ENCODE measurements around the gene ANK3. TPM values are rescaled to one million over a fixed set of nuclear protein-coding genes. Genes with fewer than 3 reads are reported as not detected.

The ANK3 gene
- total RNA-seq, 1 experiment from 2014 or later, result 32.0 TPM

- Histone ChIP-seq H3K36me3 (ENCODE audit: low read depth) (no peaks in the 10 kb centered on the region), H3F3A (ENCODE audit: insufficient read depth, low read depth) (no peaks in the 10 kb centered on the region), H3K9me3 (ENCODE audit: insufficient read depth, low read depth) (no peaks in the 10 kb centered on the region), H3K9me2 (ENCODE audit: insufficient read depth) (no peaks in the 10 kb centered on the region), H3K4me2 (no peak overlapping the region), H3K27me3 (ENCODE audit: insufficient read depth, low read depth) (no peaks in the 10 kb centered on the region), H2AFZ (no peak overlapping the region), H4K20me1 (ENCODE audit: insufficient read depth) (no peaks in the 10 kb centered on the region), H3K4me3 (no peak overlapping the region), H3K4me1 (replicated peaks; ENCODE audit: insufficient read depth) (no peaks in the 10 kb centered on the region), H3K27ac (no peak overlapping the region), H3K79me2 (ENCODE audit: low read depth) (no peaks in the 10 kb centered on the region)
- DNase-seq, result no peak
- intact Hi-C loops (cut with micrococcal nuclease; ENCODE audit: unreplicated experiment), result no loop called here
- ChIA-PET POLR2A (ENCODE audit: unreplicated experiment) (no interaction called here), CTCF (no interaction called here)
- TF ChIP-seq EZH2 (IDR thresholded peaks at IDR 0.05; ENCODE audit: low read depth) (no peak), CTCF (conservative IDR thresholded peaks at IDR 0.05) (no peak)
- BruUV-seq (replicated peaks), result no TSS peak
Measured at GRCh38 chr10:60266513-60266912, 123.2 kb downstream of the ANK3 start.

GRCh38 chr10:60262647-60263126 is 127.0 kb downstream of the ANK3 start:
- CTCF ChIA-PET, result no interaction called here
- H3K36me3 ChIP-seq (ENCODE audit: low read depth), result no peaks in the 10 kb centered on the region
- no peak for DNase-seq
- intact Hi-C loops (cut with micrococcal nuclease; ENCODE audit: unreplicated experiment), result no loop called here
- H3K4me3 ChIP-seq, result no peak overlapping the region
- H3K4me1 ChIP-seq (replicated peaks; ENCODE audit: insufficient read depth), result no peaks in the 10 kb centered on the region
- no peak overlapping the region for H3K27ac ChIP-seq
- H3K79me2 ChIP-seq (ENCODE audit: low read depth), result no peaks in the 10 kb centered on the region
- no TSS peak for BruUV-seq (replicated peaks)
- no peaks in the 10 kb centered on the region for H4K20me1 ChIP-seq (ENCODE audit: insufficient read depth)
- H3K4me2 ChIP-seq, result no peak overlapping the region
- TF ChIP-seq CTCF (conservative IDR thresholded peaks at IDR 0.05), result no peak
- no peak for TF ChIP-seq EZH2 (IDR thresholded peaks at IDR 0.05; ENCODE audit: low read depth)
- no peaks in the 10 kb centered on the region for H3K27me3 ChIP-seq (ENCODE audit: insufficient read depth, low read depth)
- no peaks in the 10 kb centered on the region for H3K9me3 ChIP-seq (ENCODE audit: insufficient read depth, low read depth)
- POLR2A ChIA-PET (ENCODE audit: unreplicated experiment), result no interaction called here
- H3K9me2 ChIP-seq (ENCODE audit: insufficient read depth), result no peaks in the 10 kb centered on the region
- no peaks in the 10 kb centered on the region for H3F3A ChIP-seq (ENCODE audit: insufficient read depth, low read depth)
- no peak overlapping the region for H2AFZ ChIP-seq

GRCh38 chr10:60260321-60260720 is 129.4 kb downstream of the ANK3 start:
- Histone ChIP-seq H3K79me2 (ENCODE audit: low read depth) (no peaks in the 10 kb centered on the region), H3K27me3 (ENCODE audit: insufficient read depth, low read depth) (no peaks in the 10 kb centered on the region), H2AFZ (no peak overlapping the region), H3F3A (ENCODE audit: insufficient read depth, low read depth) (no peaks in the 10 kb centered on the region), H3K4me2 (no peak overlapping the region), H3K9me2 (ENCODE audit: insufficient read depth) (0 out of 2 replicates have a peak, but pooled peaks cover 4% of the 10 kb centered on the region), H3K36me3 (ENCODE audit: low read depth) (no peaks in the 10 kb centered on the region), H3K27ac (no peak overlapping the region), H3K9me3 (ENCODE audit: insufficient read depth, low read depth) (no peaks in the 10 kb centered on the region), H3K4me1 (replicated peaks; ENCODE audit: insufficient read depth) (no peaks in the 10 kb centered on the region), H4K20me1 (ENCODE audit: insufficient read depth) (no peaks in the 10 kb centered on the region), H3K4me3 (no peak overlapping the region)
- POLR2A ChIA-PET (ENCODE audit: unreplicated experiment), result no interaction called here
- TF ChIP-seq EZH2 (IDR thresholded peaks at IDR 0.05; ENCODE audit: low read depth) (no peak), CTCF (conservative IDR thresholded peaks at IDR 0.05) (no peak)
- CTCF ChIA-PET, result no interaction called here
- no TSS peak for BruUV-seq (replicated peaks)
- DNase-seq, result no peak
- intact Hi-C loops (cut with micrococcal nuclease; ENCODE audit: unreplicated experiment), result no loop called here
